Activated gamma-delta T cell (primary cell): ENCODE measurements around the gene LITAFD.
"Not testable (repeated sequence)": the region's sequence is repeated elsewhere in the genome, so short reads cannot be mapped to it uniquely, and the experiment has no call there.

Experiments used
- DNase-seq: peaks from one replicate; lab custom pipeline; 2025; lab: John Stamatoyannopoulos, UW

The LITAFD gene

GRCh38 chr16:8894736-8895334 lies 12.7 kb downstream of the LITAFD start:
- no peak for DNase-seq

DNA sequence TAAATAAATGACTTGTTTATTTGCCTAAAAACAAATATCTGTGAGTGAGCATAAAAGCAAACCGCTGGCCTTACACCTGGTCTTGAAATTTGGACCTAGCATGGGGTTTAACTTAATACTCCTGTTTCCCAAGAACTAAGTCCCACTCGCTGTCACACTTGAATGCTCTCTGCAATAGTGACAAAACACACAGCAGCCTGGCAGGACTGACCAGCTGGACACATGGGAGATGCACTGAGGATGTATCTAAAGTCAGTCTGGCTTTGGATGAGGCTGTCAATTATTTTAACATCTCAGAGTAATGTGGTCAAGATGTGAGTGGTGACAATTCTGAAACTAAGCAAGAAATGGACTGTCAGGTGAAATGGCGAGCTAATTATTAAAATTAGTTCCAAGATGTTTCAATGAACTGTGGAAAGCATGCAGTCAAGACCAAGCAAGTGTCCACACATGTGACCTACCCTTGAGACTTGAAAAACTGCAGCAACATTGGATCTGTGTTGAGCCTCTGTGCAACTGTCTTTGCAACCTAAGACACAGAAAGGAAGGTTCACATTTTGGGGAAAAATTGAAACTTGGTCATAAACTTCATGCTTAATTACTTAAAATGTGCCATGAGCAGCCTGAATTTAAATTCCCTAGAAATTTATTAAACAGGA lies 16.6 kb downstream of the LITAFD start:
- no peak for DNase-seq

DNA sequence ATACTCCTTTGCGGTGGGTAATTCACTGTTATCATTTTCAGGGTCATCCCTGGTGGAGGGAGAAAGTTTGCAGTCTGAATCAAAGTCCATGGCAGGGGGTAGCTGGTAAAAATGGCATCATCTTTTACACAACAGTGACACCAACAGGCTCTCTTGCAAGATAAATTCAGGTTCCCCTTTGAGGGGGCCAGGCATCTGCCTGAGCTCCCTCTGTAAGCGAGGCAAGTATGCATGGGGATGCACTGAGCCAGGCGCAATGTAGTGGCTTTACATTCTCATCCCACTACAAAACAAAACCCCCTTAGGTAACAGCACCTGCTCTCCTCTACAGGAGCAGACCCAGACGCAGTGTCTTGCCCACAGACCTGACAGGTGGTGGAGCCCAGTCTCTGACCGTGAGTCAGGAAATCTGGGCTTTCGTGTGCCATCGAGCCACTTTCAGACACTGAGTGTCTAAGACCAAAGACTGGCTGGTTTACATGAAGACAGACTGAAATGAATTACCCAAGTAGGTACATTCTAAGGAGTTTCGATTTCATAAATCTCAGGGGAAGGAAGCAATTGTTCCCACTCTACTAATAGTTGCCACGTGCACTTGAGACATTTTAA lies 17.7 kb downstream of the LITAFD start:
- no peak for DNase-seq

DNA sequence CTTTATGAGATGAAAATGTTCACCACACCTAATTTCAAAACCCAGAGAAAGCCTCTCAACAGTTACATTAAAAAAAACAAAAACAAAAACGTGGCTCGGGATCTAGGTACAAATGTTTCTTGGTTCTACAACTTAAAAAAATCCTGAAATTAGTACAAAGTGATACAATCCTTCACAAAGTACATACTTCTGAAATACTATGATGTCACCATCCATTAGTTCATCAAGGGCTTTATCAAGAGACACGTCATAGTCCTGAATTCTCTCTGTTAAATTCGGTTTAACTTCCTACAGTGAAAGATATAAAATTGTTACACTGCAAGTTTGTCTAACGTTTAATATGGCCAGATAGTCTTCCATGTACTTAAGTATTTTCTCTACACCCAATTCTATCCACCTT lies 18.2 kb downstream of the LITAFD start:
- DNase-seq = no peak

GRCh38 chr16:8901320-8901861 lies 19.2 kb downstream of the LITAFD start:
- no peak for DNase-seq

DNA sequence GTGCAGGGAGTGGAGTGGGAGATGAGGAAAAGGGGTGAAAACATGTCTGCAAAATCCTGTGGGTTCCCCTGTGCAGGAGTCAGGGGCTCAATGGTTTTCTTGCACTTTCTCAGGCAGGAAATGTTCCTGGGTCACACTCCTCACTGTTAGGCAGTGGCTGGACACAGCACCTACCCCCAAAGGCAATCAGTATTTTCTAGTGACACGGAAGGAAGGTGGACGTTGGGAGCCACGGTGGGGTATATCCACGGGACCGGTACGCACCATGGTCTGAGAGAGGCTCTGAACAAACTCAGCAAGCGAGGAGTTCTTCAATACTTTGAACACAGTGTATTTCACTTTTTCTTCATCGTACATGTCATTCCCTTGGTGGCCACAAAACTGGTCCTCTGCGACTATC lies 20.9 kb downstream of the LITAFD start:
- DNase-seq = no peak

DNA sequence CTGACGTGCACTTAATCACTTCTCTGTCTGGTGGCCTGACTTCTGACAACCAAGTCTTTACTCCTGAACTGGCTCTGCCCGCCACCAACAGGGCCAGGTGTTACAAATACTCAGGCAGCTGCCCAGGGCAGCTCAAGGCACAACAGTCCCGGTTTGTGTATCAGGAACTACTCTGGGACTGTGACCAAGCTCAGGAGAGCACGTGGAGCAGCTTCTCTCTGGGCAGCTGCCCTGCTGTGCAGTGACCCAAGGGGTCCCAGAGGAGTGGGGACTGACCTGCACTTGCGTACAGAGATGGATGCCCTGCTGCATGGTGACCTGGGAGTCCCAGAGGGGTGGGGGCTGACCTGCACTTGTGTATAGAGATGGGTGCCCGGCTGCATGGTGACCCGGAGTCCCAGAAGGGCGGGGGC lies 21.9 kb downstream of the LITAFD start:
- DNase-seq = no peak

DNA sequence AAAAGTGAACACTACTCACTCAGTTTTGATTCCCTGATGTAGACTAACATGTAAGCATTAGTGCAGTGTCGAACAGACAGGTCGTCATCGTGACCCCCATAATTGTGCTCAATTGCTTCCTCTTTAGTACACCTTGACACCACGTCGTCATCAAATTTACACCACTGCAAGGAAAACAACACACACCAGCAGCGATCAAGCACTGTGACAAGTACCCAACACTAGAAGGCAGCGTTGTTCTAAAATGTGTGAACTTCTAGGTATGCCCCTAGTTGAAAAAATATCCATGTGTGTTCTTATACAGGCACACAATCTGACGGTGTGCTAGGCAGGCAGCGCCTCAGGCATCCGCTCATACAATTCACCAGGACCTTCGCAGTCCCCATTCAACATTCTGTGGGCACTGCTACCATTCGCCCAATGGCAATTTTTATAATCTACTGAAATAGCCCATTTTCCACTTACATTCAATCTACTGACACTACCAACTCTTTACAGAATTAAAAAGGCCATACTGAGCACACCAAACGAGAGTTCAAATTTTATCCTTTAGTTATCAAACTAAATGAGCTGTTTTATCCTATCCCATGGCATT lies 23.1 kb downstream of the LITAFD start:
- DNase-seq = no peak

DNA sequence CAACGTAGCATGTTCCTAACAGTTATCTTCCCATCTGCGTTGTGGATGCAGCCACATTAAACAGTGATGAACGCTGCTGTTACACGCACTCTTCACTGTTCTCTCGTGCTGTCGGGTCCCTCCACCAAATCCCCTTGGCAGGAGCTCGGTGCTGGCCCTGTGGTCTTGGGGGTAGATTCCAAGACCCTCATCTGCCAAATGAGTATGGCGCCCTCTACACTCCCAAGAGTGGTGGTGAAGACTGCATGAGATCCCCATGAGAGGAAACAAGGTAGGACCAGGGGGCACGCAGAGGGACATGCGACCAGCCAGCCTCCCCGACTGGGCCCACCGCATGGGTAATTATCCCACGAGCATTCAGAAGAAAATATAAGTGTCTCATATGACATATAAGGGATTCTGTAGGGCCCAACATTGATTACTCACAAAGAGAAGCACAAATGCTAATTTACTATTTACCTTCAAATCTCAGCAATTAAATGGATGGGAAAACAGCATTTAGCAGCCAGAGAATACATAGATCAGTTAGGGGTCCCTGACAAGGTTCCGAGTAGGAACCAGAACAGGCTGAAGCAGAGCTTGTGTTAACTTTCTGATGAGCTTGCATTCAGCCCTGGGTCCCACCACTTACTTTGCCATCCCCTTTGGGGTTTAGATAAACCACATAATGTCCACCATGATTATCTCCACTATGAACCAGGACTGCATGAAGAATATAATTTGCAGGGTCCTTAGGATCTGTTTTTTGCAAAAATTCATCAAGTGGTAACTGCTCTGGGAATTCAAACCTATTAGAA lies 23.8 kb downstream of the LITAFD start:
- DNase-seq = no peak

- DNase-seq = no peak
Measured at GRCh38 chr16:8907096-8907495, 24.9 kb downstream of the LITAFD start.

DNA sequence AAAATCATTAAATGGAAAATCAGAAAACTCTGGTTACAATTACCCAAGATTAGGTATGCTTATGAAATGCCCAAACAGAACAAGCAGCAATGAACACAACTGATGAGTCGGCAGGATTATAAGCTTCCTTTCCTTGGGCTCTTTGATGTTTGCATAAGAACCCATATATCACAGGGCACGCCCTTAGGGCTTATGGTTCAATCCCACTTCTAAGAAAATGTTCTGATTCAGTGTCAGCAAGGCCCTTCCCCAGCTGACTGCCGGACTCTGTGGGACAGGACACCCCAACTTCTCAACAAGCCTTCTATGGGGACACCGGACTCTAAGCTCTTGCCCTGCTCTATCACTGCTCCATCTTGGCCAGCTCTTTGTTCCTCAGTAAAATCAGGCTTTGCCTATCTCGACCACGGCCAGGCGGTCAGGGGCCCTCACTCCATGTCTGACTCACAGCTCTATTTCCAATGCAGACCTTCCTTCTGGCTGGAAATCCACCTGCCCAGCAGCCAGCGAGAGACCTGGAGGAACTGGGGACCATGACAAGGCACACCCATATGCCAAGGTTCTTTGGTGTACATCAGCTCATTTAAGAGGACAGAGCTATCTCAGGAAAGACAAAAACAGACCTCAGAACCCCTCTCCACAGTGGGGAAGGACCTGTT lies 26.8 kb downstream of the LITAFD start:
- no peak for DNase-seq

DNA sequence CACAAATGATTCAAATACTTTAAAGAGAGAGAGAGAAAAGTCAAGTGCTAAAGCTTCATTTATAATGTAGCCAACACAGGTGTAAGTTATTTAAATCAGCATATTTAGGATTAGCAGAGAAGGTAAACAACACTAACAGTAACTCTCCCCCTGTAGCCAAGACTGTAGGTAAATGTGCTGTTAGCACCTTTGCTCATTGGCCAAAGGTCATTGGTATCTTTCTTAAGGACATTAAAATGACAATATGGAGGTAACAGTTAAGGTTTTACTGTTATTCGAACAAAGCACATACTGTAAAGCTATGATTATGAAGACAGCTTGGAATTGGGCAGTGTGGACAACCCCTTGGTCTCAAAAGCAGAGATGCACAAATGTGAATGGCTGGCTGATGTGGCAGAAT lies 28.7 kb downstream of the LITAFD start:
- DNase-seq = no peak

- no peak for DNase-seq
Measured at GRCh38 chr16:8912793-8913192, 30.6 kb downstream of the LITAFD start.

DNA sequence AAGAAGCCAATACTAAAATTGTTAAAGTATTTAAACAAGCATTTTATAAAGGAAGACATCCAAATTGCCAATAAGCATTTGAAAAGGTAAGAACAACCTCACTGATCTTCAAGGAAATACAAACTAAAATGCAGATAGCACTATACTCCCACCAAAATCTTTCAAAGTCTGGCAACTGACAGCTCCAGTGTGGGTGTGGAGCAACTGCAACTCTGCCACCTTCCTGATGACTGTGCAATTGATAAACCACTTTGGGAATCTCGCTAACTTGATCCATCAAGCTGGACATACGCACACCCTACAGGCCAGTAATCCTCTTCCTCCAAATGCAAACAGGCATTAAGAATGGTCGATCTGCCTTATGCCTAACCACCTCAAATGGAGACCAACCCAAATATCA lies 31.9 kb downstream of the LITAFD start:
- DNase-seq = no peak

DNA sequence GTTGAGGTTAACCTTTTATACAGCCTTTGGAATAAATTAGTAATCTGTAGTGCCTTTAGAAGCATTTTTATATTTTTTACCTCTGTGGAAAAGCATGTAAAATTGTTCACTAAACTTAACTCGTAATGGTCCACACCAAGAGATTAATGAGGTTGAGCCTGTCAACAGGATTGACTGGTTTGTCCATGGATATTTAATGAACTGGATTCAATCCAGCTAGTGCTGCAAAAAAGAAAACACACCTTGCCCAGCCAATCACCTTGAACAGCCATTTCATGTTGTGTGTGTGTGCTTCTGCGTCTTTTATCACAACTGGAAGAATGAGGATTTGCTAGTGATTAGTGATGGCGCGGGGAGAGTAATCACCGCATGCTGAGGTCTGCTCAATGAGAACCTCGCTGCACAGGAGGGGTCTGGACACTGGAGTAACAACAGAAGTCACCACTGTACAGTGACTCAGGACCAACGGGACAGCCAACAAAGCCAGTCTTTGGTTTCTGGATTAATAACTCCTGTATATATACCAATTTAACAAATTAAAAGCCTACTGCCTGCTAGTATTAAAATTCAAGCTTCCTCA lies 33.7 kb downstream of the LITAFD start:
- DNase-seq = no peak

DNA sequence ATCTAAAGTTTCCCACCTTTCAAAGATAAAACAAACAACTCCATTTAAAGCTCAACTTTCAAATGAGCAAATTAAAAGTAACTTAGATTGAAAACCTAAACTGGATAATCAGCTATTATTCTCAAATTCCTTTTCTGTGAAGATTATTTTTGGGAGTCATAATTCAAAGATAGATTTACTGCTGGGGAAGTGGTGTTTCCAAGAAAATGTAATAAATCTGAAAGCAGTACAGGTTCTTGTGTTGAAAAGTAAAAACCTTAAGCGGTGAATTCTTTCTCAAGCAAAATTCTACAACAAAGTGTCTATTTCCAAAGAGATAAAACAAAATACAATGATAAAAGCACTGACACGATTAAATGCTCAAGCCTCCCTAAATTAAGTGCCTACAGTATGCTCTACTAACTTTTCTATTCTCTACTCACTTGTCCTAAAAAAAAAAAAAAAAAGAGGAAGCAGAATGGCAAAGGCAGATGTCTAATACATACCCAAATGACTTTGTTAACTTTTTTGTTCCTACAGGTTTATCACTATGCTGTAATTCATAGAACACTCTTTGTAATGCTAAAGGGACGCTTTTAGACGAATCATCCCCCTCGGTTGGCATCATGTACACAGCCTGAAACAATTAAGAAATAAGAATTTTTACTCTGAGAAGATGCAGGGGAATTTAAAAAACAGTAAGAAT lies 34.5 kb downstream of the LITAFD start:
- no peak for DNase-seq

- not testable (repeated sequence) for DNase-seq
Measured at GRCh38 chr16:8917336-8917735, 35.2 kb downstream of the LITAFD start.

DNA sequence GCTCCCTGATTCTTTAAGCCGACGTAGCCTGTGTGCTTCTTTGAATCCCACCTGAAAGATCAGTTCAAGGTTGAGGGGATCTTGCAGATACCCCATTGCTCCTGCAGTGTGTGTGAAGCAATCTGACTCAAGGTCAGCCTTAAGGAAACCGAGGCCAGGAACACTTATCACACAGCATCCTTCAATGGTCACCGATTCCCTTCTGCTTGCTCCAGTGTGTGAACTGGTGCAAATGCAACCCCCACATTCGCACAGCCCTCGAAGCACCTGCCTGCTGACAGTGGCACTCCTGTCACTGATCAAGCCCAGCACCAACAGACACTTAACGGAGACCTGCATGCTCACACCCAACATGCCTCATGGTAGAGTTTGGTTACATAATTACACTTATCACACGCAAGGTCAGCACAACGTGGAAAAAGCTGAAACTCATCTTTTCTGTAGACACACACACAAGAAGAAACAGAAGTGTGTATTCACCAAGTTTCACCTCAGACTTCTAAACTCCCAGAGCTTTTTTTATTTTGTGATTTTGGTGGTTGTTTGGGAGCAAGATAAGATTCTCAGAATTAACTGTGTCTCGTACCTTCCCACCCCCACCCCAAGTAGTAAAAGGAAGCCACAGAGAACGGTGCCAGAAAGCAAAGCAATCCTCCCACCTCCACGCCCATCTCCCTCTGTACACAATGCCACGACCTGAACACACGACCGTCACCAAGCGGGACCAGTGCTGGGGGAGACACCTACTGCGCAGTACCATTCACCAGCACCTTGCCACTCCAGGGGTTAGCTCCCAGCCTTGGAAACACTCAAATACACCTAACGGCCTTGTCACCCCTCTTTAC lies 37.2 kb downstream of the LITAFD start:
- no peak for DNase-seq

GRCh38 chr16:8919934-8920462 lies 37.8 kb downstream of the LITAFD start:
- no peak for DNase-seq
